HG02885 (cell line): Measurements from ENCODE around the gene ADAMTS18.
"Not testable (repeated sequence)": the region's sequence is repeated elsewhere in the genome, so short reads cannot be mapped to it uniquely, and the experiment has no call there.

ENCODE experiments used
- ATAC-seq: cut with Tn5 transposase; IDR thresholded peaks from one replicate; pipeline ENCODE4 v1.9.1; 2021; ENCODE audit warnings: mild to moderate bottlenecking; ENCODE audit not compliant: unreplicated experiment, poor library complexity

The ADAMTS18 gene, protein sequence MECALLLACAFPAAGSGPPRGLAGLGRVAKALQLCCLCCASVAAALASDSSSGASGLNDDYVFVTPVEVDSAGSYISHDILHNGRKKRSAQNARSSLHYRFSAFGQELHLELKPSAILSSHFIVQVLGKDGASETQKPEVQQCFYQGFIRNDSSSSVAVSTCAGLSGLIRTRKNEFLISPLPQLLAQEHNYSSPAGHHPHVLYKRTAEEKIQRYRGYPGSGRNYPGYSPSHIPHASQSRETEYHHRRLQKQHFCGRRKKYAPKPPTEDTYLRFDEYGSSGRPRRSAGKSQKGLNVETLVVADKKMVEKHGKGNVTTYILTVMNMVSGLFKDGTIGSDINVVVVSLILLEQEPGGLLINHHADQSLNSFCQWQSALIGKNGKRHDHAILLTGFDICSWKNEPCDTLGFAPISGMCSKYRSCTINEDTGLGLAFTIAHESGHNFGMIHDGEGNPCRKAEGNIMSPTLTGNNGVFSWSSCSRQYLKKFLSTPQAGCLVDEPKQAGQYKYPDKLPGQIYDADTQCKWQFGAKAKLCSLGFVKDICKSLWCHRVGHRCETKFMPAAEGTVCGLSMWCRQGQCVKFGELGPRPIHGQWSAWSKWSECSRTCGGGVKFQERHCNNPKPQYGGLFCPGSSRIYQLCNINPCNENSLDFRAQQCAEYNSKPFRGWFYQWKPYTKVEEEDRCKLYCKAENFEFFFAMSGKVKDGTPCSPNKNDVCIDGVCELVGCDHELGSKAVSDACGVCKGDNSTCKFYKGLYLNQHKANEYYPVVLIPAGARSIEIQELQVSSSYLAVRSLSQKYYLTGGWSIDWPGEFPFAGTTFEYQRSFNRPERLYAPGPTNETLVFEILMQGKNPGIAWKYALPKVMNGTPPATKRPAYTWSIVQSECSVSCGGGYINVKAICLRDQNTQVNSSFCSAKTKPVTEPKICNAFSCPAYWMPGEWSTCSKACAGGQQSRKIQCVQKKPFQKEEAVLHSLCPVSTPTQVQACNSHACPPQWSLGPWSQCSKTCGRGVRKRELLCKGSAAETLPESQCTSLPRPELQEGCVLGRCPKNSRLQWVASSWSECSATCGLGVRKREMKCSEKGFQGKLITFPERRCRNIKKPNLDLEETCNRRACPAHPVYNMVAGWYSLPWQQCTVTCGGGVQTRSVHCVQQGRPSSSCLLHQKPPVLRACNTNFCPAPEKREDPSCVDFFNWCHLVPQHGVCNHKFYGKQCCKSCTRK (N-terminal part only)

DNA sequence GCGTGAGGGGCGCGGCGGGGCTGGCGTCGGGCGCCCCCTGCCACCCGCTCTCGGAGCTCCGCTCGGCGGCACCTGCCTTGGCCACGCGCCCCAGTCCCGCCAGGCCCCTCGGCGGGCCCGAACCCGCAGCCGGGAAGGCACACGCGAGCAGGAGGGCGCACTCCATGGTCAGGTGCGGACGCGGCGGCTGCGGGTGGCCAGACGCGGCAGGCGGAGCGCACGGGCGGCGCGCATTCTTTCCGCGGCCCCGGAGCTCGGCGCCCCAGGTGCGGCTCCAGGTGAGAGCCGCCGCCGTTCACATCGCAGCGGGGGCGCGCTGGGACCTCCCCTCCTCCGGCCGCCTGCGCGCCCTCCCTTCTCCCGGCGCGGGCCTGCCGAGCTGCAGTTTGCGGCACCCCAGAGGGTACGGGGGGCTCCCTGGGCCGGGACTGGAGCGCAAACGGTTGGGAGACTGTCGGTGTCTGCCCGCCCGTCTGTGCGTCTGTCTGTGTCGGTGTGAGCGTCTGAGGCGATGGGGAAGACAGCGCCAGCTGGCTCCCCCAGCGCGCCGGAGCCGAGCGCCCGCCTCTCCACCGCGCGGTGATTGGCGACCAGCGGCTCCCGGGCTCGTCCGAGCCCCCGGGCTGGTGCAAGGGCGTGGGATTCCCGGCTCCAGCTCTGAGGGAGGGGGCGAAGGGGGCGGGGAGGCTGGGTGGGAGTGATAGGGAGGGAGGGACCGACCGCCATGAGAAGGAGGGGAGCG, at the start of gene ADAMTS18:
Gene ADAMTS18, minus strand, starts transcription at position 505 of the 742 bp plus-strand sequence. Its CDS starts 339 bp downstream, at position 166.
- ATAC-seq, result no peak

DNA sequence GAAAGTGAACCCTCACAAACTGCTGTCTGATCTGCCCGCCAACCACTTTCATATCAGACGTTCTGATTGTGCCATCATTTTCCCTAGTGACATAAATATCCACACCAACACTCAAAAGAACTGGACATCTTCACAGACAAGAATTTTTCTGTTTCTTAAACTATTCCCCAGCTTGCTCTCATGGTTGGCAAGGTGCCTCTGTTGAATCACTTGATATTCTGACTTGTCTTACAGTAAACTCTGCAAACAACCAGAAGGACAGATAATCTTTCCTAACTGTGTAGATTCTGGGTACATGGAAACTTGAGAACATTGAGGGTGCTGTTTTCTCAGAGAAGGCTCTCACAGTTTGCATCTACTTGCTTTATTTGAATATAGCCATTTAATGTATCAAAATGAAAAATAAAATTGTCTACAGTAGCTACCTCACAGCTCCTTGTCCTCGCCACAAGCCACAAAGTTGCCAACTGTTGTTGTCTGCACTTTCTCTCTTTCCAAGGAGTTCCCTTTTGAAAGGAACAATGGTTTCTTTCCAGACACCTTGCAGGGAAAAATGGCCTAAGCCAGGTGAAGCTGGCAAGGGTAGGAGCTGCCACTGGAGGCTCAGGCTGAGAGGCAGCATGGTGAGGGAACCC, 46.0 kb upstream of the ADAMTS18 start:
- ATAC-seq, result no peak

DNA sequence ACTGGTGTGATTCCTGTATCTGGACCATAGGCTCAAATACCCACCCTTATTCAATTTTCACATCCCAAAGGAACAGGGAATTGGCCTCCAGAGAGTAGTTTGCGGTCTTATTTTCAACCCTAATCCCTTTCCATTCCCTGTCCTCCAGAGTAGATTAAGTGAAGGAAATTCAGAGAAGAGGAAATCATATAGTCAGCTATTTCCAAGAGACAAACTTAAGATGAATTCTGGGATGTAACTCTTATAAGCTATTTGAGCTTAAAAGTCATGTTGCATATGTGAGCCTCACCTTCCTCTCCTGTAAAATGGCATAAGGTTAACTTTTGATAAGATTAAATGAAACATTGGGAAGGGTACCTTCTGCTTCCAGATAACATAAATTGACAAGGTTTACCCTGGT, 37.4 kb upstream of the ADAMTS18 start:
- no peak for ATAC-seq

DNA sequence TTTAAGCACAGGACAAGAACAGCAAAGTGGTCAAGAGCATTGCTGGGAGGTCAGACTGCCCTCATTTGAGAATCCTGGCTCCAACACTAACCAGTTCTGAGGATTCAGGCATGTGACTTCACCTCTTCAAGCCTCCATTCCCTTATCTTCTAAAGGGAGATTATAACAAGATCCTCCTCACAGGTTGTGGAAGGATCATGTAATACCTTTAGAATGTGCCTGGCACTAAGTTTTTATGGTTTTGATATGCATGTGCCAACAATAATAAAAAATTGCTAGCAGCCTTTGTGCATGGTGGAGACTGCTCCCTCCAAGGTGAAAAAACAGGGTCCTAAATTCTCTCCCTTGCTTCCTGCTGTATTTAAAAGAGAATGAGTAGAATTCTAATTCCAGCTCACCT, 36.0 kb upstream of the ADAMTS18 start:
- ATAC-seq, result no peak

DNA sequence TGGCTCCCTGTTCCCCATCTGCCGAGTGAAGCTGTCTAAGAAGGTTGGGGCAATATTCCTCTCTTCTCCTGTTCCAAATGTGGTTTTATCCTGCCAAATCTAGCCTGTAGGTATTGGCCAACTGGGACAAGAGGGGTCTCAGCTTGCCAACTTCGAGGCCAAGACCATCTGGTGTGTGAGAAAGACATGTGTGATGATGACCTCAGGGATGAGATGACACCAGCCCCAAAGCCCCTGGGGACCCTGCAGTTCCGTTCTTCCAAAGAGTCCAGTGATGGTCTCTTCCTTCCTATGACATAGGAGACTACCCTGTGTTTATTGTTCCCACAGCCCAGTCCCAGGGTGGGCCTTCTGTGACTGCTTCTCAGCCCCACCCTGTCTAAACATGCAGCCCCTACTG, 34.8 kb upstream of the ADAMTS18 start:
- no peak for ATAC-seq

DNA sequence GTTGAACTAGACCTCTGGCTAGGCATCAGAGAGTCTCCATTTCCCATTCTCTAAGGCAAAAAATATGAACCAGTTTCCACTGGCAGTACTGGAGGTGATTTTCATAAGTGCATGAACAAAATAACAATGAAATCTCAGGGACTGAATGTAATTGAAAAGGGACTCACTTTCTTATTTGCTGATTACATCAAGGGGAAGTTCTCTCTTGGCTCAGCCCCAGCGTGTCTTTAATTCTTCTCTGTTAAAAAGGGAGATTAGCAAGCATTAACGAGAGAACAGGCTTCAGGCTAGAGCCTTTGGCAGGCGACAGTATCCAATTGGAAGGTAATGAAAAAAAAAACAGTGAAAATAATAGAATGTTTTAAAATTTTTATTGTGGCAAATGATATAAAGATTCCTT, 34.0 kb upstream of the ADAMTS18 start:
- ATAC-seq, result no peak

DNA sequence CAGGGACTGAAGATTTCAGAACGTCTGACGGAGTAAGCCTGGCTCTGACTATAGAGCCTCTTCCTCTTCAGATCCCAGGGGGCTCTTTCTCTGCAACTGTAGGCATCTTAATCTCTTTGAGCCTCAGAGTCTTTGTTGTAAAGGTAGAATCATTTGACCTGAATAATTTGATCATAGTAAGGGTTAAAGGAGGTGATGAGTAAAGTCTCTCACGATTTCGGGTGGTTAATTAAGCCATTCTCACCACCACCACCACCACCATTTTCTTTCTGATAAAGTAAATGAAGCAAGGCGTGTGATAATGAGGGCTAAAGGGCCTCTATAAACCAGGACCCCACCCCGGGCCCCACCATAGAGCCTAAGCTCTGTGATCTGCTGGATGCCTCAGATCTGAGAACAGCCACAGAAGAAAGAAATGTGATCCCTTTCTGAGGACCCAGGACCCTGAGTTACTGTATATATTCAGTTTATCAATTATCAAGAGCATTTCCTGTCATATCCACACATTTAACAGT, 33.0 kb upstream of the ADAMTS18 start:
- no peak for ATAC-seq

DNA sequence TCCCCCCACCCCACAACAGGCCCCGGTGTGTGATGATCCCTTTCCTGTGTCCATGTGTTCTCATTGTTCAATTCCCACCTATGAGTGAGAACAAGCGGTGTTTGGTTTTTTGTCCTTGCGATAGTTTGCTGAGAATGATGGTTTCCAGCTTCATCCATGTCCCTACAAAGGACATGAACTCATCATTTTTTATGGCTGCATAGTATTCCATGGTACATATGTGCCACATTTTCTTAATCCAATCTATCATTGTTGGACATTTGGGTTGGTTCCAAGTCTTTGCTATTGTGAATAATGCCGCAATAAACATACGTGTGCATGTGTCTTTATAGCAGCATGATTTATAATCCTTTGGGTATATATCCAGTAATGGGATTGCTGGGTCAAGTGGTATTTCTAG, 28.8 kb upstream of the ADAMTS18 start:
- not testable (repeated sequence) for ATAC-seq

DNA sequence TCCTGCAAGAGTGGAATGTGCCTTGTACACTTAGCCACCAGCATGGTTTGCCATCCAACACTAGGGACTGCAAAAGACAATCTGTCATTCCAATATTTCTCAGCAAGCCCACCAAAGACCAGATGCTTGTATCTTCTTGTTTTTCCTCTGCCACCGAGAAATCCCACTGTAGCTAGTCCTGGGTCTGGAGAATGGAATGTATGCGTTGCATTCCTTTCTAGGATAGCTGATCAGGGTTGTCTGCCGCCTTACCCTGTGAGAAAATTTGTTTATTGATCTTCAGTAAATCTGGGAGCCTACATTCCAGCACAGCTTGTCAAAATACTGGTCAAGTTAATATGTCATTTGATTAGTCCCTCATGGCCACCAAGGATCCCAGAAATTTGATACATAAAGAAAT, 28.1 kb upstream of the ADAMTS18 start:
- ATAC-seq, result no peak

DNA sequence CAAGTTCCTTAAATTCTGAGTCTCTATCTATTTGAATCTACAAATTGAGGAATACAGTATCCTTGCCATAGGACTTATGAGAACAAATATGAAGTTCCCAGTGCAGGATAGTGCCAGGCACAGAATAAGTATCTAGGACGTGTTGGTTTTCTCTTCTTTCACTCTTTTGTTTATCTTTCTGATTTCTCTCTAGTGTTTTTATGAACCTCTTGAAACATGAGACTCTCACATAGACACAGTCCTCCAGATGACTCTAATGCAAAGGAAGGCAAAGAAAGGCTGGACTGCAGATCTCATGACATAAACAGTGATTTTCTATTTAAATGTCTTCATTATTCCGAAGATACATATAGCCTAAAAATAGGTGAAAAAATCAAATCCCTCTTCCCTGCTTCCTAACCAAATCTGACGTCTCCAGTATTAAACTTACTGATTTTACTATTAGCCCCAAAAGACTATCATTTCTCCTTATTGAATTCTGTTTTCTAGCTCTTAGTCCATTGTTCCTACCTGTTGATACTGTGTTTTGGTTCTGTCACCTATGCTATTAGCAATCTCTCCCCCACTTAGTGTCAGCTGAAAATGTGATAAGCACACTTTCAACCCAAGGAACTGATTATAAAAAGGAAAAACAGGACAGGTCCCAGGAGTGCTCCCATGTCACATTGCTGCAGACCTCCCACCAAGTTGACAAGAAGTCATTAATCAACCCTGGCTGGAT, 24.9 kb upstream of the ADAMTS18 start:
- no peak for ATAC-seq

DNA sequence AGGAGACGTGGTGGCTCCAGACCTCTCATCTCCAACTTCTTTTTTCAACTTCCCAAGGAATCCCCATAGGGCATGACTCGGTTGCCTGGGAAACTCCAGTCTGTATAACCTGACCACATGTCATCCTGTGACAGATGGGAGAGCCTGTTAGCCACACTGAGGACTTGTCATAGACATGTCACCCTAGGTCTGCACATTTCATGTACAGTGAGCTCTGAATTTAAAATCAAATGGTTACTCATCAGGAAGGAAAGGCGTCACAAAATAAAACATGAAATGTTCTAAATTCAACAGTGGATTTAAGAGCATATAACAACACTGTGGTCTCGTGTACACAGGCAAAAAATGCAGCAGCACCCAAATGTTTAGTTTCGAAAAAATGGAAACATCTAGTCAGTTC, 22.2 kb upstream of the ADAMTS18 start:
- ATAC-seq, result no peak

DNA sequence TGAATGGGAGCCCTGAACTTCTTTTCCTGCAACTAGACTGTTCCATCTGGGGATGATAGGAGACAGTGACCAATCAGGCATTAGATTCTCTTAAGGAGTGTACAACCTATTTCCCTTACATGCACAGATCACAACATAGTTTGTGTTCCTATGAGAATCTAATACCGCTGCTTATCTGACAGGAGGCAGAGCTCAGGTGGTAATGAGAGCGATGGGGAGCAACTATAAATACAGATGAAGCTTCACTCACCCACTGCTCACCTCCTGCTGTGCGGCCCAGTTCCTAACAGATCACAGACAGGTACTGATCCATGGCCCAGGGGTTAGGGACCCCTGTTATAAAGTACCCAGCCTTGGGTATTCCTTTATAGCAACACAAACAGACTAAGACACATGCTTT, 17.4 kb upstream of the ADAMTS18 start:
- ATAC-seq, result no peak

DNA sequence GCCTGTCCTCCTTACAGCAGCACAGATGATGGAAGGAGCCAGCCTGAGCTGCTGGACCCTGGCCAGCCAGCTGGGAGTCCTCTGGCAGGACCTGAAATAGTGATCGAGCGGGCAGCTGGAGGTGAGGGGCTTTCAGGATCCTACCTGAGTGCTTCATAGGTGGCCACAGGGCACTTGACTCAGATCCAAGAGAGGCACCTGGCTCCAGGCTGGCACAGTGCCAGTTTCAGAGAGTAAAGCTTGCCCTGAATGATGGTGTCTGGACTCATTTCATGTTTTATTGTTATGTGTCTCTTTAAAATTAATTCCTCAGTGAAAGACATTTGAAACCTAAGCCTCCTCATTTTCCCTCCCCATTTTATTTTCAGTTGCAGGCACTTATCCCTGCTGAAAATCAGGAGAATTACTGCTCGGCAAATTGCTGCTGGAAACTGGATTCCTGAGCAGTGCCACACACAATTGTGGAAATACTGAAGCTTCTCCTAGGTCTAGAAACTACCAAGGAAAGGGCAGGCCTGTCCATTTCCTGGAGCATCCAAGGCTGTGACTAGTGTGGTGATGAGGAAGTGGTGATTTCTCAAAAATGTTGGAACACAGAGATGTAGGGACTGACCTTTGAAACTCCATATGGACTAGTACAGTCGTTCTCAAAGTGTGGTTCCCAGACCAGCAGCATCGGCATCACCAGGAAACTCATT, 16.1 kb upstream of the ADAMTS18 start:
- ATAC-seq, result no peak

DNA sequence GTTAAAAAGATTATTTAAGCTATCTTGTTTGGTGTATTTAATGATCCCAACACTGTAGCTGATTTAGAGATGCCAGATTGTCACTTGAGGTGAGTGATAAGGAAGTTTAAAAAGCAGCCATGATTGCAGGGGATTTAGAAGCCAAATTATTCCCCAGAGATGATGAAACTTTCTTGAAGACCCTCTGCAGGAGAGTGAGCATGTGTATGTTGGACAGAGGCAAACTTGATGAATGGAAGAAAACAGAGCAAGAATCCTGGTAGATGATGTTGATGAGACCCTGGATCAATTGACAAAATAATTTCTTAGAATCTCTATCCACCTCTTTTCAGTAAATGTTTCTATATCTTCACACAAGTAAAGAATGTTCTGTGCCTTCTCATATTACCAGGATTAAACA, 14.4 kb upstream of the ADAMTS18 start:
- no peak for ATAC-seq

DNA sequence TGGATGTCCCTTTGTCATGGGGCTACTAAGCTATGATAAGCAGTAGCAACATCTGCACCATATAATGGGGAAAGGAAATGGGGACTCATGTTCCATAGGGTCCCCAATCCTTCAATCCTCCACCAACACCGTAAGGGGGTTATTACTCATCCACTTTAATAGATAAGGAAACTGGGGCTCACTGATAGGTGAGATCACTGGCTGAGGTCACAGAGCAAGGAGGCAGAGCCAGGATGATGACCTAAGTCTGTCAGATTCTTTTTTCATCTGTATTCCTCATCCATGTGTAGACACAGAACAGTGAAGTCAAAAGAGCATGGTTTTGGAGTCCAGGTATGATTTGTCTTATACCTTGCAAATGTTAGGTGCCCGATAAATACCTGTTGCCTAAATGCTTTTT, 10.5 kb upstream of the ADAMTS18 start:
- ATAC-seq, result no peak

DNA sequence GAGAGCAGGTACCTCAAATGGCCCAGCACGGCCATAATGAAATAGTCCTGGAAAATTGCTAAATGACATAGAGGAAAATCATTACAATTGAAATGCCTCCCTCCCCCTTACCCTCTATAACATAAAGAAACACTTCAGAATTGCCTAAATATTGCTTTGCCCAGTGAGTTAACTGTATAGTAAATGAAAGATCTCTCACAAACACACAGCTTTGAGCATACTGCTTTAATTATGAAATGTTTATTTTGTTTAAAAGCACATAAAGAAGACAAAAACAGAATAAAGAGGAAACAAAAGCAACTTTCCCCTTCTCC, 9.3 kb upstream of the ADAMTS18 start:
- no peak for ATAC-seq

DNA sequence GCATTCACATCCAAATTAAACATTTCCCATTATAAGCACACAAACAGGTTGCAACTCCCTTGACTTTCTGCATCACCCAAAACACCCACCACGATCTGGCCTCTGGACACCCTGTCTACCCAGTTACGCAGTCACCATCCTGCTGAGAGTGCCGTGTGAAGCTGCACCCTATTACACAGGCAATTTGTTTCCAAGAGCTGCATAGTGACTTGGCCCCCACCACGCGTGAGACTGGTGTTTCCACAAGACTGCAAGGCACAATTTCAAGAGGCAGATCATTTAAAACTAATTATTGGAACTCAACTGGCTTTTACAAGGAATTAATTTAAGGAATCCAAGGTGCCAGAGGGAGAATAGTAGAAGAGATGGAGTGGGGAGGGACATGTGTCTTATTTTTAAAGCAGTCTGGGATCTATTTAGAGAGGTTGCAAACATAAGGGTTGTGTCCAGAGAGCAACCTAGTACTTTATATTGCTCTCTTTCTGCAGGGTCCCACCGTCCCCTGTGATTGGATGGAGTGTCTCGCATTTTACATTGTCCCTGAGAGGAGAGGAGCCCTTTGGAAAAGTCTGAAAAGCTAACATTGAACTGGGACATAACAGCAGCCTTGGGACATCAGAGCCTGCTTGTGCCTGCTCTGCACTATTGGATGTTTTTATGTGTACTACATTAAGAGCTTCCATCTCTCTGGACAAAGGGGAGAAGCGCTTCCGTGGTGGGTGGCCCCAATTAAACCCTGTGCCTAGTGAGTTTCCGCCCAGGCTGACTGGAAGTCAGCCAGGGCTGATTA, 8.7 kb upstream of the ADAMTS18 start:
- no peak for ATAC-seq

DNA sequence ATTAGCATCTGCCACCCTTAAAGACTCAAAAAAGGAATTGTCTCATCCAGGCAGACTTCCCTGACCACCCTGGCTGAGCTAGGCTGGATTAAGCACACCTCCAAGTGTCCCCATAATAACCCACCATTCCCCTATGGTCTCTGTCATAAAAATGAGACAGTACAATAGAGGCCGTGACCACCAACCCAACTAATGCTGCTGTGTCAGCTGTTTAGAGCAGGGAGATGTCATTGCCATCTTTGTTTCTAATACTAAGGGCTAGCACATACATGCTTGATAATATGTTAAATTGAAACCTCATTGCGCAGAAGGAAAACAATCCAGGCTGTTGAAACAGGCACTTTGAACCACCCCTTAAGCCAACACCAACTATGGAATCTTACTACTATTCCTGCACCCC, 7.2 kb upstream of the ADAMTS18 start:
- no peak for ATAC-seq
